ENCODE measurements around the gene EHBP1L1. TPM values are rescaled to one million over a fixed set of nuclear protein-coding genes. Genes with fewer than 3 reads are reported as not detected.

Gene EHBP1L1
- total and polyA plus RNA-seq, 7 donors, result 114 to 345 (median 208) TPM

DNA sequence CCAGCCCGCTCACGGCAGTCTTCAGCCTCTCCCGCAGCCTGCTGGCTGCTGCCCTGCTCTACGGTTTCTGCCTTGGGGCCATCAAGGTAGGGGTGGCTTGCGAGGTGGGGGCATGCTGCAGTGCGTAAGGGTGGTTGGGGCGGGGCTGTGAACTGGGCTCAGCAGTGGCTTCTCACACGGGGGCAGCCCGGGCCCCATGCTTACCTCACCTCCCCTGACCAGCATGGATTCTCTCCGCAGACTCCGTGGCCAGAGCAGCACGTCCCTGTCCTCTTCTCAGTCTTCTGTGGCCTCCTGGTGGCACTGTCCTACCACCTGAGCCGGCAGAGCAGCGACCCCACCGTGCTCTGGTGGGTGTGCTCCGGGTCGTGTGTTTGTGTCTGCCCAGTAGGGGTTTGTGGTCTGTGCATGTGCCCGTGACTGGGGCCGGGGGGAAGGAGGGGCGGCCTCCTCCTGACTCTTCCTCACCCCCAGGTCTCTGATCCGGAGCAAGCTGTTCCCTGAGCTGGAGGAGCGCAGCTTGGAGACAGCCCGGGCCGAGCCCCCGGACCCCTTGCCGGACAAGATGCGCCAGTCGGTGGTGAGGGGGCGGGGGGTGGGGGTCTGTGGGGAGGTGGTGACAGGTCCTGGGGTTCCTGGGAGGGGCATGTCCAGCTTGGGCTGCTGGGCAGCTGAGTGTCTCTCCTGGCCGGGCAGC lies 49.2 kb downstream of the EHBP1L1 start:
- TF ChIP-seq CTCF (IDR thresholded peaks at IDR 0.05), result no peak
- whole genome bisulfite sequencing, 3 donors, result 82 to 86% (median 84%) methylated on average over 29 to 30 of the region's 30 CpGs
- ATAC-seq (no peak), DNase-seq (no peak)
- no peaks in the 10 kb centered on the region for H3K4me1 ChIP-seq
- intact Hi-C loops (cut with DNase I), result loop anchor here in 1 of 2 donors (5.0 kb wide), 1 partner anchor 192 kb away; no protein-coding TSS in a partner anchor
- peaks cover 4 to 100% of the 10 kb centered on the region in 2 donors for H3K36me3 ChIP-seq (ENCODE audit: insufficient read depth in 1 of 2, low read depth in 1 of 2)
- H3K27ac ChIP-seq, result no peak overlapping the region
- H3K4me3 ChIP-seq, result no peak overlapping the region
- H3K9me3 ChIP-seq, result no peaks in the 10 kb centered on the region
- H3K27me3 ChIP-seq (ENCODE audit: insufficient read depth in 3 of 3, low read length in 2 of 3), result no peaks in the 10 kb centered on the region

DNA sequence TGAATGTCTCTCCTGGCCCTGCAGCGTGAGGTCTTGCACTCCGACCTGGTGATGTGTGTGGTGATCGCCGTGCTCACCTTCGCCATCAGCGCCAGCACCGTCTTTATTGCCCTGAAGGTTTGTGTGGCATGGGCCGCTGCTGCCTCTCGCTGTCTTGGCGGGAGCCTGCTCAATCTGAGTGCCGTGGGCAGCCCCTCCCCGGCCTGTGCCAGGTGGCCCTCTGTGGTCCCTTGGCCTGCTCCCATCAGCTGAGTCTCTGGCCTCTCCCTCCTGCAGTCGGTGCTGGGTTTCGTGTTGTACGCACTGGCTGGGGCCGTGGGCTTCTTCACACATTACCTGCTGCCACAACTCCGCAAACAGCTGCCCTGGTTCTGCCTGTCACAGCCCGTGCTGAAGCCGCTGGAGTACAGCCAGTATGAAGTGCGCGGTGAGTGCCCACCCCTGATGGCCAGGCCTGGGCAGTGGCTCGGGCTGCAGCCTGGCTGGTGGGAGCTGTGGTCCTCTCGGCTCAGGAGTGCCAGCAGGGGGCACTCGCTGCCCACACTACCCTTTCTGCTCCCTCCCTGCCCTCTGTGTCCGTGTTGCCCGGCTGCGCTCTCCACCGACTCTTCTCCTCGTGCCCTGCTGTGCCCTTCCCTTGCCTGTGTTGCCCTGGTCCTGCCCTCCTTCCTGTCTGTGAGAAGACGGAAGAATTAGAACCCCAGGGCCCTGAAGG lies 49.9 kb downstream of the EHBP1L1 start:
- intact Hi-C loops (cut with DNase I), result loop anchor here in 1 of 2 donors (5.0 kb wide), 1 partner anchor 192 kb away; no protein-coding TSS in a partner anchor
- H3K36me3 ChIP-seq (ENCODE audit: insufficient read depth in 1 of 2, low read depth in 1 of 2), result peaks cover 9 to 100% of the 10 kb centered on the region in 2 donors
- peak; percentile 56 for TF ChIP-seq CTCF (IDR thresholded peaks at IDR 0.05)
- no peaks in the 10 kb centered on the region for H3K9me3 ChIP-seq
- no peaks in the 10 kb centered on the region for H3K4me1 ChIP-seq
- H3K27ac ChIP-seq, result no peak overlapping the region
- DNase-seq (peak in 1 of 2 donors; percentile 62), ATAC-seq (peak; percentile 59 to 80 (median 68))
- H3K27me3 ChIP-seq (ENCODE audit: insufficient read depth in 3 of 3, low read length in 2 of 3), result no peaks in the 10 kb centered on the region
- WGBS, 3 donors, result 62 to 69% (median 64%) methylated on average over 28 to 30 of the region's 30 CpGs
- no peak overlapping the region for H3K4me3 ChIP-seq

- intact Hi-C loops (cut with DNase I), result loop anchor here in 1 of 2 donors (5.0 kb wide), 1 partner anchor 190 kb away; no protein-coding TSS in a partner anchor
- TF ChIP-seq CTCF (IDR thresholded peaks at IDR 0.05), result no peak
These were observed 51.3 kb downstream of the EHBP1L1 start for GRCh38 chr11:65627202-65627601.

GRCh38 chr11:65629579-65629978 lies 53.7 kb downstream of the EHBP1L1 start:
- no peak for TF ChIP-seq CTCF (IDR thresholded peaks at IDR 0.05)
- H3K9me3 ChIP-seq, result no peaks in the 10 kb centered on the region
- no peaks in the 10 kb centered on the region for H3K27me3 ChIP-seq (ENCODE audit: insufficient read depth in 3 of 3, low read length in 2 of 3)
- DNase-seq, result no peak
- intact Hi-C loops (cut with DNase I), result loop anchor here in 1 of 2 donors (5.0 kb wide), 1 partner anchor 188 kb away; no protein-coding TSS in a partner anchor
- H3K27ac ChIP-seq, result no peak overlapping the region
- no peak for ATAC-seq
- no peak overlapping the region for H3K4me3 ChIP-seq
- 92 to 96% (median 96%) methylated on average over 12 to 14 of the region's 14 CpGs for WGBS, 3 donors
- H3K4me1 ChIP-seq, result no peaks in the 10 kb centered on the region
- H3K36me3 ChIP-seq (ENCODE audit: insufficient read depth in 1 of 2, low read depth in 1 of 2), result peaks cover 9 to 97% of the 10 kb centered on the region in 2 donors

More at GRCh38 chr11:65627202-65627601, 51.3 kb downstream of the EHBP1L1 start:
- no peak overlapping the region for H3K27ac ChIP-seq
- ATAC-seq (no peak), DNase-seq (no peak)
- H3K36me3 ChIP-seq (ENCODE audit: insufficient read depth in 1 of 2, low read depth in 1 of 2), result peaks cover 9 to 98% of the 10 kb centered on the region in 2 donors
- H3K27me3 ChIP-seq (ENCODE audit: insufficient read depth in 3 of 3, low read length in 2 of 3), result no peaks in the 10 kb centered on the region
- no peak overlapping the region for H3K4me3 ChIP-seq
- no peaks in the 10 kb centered on the region for H3K4me1 ChIP-seq
- 91 to 94% (median 93%) methylated on average over 13 of the region's 13 CpGs for WGBS, 3 donors
- no peaks in the 10 kb centered on the region for H3K9me3 ChIP-seq

All from psoas muscle (tissue), 8 donors.